NCI-H748 (cell line): ENCODE results near the gene KLHL18.

Source experiments
- DNase-seq: peaks from one replicate; lab custom pipeline; 2025; ENCODE audit not compliant: unreplicated experiment; lab: John Stamatoyannopoulos, UW

Gene KLHL18

GRCh38 chr3:47392933-47393332 is 110.2 kb downstream of the KLHL18 start:
- DNase-seq = no peak

- DNase-seq = no peak
Observed at GRCh38 chr3:47394140-47394870, 111.6 kb downstream of the KLHL18 start.

GRCh38 chr3:47394881-47395280 is 112.1 kb downstream of the KLHL18 start:
- DNase-seq = no peak
